Endothelial cell of coronary artery (primary cell): Measurements from ENCODE around the gene GPR107. TPM values are rescaled to one million over a fixed set of nuclear protein-coding genes. Genes with fewer than 3 reads are reported as not detected.

Experiments used
- total RNA-seq: library from RNA; depleted of rRNA; stranded (reverse); fragments of >200 nt; gene quantifications from 2 replicates; pipeline ENCODE4 v1.2.3, GENCODE V29; 2014

GPR107 gene
- total RNA-seq: 19.7 and 39.2 TPM in 2 replicates

DNA sequence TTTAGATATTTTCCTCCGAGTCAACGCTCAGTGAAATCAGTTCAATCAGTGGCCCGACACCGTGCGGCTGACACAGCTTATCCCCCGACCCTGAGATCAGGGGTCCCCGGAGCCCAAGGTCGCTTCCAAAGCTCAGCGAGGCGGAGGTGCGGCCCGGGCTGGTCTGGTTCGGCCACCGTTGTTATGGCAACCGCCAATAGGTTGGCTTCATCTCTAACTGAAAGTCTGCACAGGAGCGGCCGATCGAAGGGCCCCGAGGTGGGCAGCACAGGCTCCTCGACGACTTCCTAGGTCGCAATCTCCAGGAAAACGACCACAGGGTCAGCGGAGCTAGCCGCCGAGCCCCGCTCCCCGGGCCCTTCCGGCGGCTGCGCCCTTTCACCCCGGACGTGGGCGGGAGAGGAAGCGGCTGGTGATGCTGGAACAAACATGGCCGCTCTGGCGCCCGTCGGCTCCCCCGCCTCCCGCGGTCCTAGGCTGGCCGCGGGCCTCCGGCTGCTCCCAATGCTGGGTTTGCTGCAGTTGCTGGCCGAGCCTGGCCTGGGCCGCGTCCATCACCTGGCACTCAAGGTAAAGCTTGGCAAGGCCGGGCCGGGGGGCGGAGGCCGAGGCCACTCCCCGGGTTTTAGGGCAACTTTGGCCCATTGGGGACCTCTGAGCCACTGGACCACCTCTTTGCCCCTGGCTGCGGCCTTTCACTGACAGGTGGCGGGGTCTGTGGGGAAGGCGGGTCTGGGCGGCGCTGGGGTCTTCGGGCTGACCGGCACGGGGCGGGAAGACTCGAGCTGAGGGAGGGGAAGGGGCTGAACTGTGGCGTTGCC is at the start of gene GPR107:
Gene GPR107 (plus strand): TSS at position 403 of the 821 bp plus-strand sequence. CDS start 27 bp downstream, at position 430.

DNA sequence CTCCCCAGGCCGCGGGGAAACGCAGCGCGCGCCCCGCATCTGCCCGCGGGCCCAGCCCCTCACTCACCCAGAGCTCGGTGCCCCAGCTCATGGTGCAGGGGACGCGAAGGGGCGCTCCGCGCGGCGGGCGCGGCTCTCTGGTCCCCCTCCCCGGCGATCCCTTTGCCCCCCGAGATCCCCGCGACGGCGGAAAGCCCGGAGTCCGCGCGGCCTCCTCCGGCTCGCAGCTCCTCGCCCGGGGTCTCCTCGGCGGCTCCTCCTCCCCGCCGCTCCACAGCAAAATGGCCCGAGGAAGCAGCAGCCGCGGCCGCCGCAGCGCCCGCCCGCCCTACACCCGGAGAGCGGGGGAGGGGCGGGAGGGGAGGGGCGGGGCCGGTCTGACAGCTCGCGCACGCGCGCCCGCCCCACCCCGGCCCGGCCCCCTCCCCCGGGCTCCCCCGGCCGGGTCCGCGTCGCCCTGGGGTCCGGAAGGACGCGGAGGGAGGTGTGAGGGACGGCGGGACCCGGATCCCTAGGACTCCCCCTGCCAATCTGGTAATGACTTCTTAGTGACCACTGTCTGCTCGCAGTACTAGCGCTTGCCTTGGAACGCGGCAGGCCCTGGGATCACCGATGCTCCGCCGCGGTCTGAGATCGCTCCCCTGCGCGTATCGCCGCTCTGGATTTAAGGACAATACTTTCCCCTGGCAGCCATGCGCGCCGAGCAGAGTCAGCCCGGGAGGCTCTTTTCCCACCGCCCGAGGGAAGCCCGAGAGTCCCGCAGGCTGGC is 10.6 kb upstream of the GPR107 start, which contains the start of gene FNBP1:
Gene FNBP1 (minus strand): TSS at position 305 of the 769 bp plus-strand sequence. CDS start 214 bp downstream, at position 91.

DNA sequence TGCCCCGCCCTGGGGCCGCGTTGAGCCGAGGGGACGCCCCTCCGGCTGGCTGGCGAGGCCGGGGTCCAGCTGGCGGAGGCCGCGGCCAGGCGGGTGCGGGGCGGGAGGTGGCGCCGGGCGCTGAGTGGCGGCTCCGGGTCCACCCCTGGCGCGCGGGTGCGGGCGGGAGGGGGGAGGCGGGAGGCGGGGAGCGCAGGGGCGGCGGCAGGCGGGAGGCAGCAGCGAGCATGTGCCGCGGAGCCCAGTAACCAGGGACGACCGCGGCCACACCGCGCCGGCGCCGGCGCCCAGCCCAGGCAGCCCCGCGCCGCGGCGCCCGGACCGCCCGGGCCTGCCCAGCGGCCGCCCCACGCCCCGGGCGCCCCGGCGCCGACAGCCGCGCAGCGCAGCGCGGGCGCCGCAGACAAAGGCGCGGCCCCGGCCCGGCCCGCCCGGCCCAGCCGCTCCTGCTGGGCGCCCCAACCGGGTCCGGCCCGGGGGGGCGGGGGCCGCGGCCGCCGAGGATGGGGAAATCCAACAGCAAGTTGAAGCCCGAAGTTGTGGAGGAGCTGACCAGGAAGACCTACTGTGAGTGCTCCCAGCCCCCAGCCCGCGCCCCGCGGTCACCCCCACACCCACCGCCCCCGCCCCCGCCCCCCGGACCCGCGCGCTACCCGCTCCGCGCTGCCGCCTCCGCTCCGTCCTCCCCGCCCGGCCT is 118.6 kb downstream of the GPR107 start, which contains the start of gene NCS1:
Gene NCS1 (plus strand): TSS at position 244 of the 697 bp plus-strand sequence. CDS start 260 bp downstream, at position 504.

Other genes starting within 250 kb of the GPR107 start
- gene TOR1A, start 229.8 kb upstream of the GPR107 start, total RNA-seq: 27.4 and 28.2 TPM in 2 replicates
- gene C9orf78, start 218.6 kb upstream of the GPR107 start, total RNA-seq: 37.5 and 40.7 TPM in 2 replicates
- gene USP20, start 218.4 kb upstream of the GPR107 start, total RNA-seq: 7.6 and 9.6 TPM in 2 replicates
- 27.1 and 35.1 TPM in 2 replicates for gene FNBP1, start 10.7 kb upstream of the GPR107 start, total RNA-seq
- 26.4 and 33.8 TPM in 2 replicates for gene NCS1, start 118.5 kb downstream of the GPR107 start, total RNA-seq
- gene HMCN2, start 211.9 kb downstream of the GPR107 start, total RNA-seq: under 0.01 and 0.28 TPM in 2 replicates